HepG2 (cell line): ENCODE data around the gene MEG3. TPM values are rescaled to one million over a fixed set of nuclear protein-coding genes. Genes with fewer than 3 reads are reported as not detected.

Experiments used
- ATF4 ChIP-seq, 2 experiments: fragments of 450-650 bp in 1 of 2; sonication (generic) in 1 of 2; formaldehyde crosslinking; IDR thresholded peaks; 2 replicates each; pipeline versions ENCODE4 v1.5.0 to v1.8.0; 2020 to 2022; ENCODE audit warnings: mild to moderate bottlenecking in 1 of 2, missing genetic modification reagents in 1 of 2
- CEBPB ChIP-seq: IDR thresholded peaks from 2 replicates; pipeline ENCODE4 v1.6.1; 2011; ENCODE audit warnings: low read depth, low read length, improper control_type of control experiment, borderline replicate concordance
- IRF2 ChIP-seq: IDR thresholded peaks from 2 replicates; pipeline ENCODE4 v1.6.1; 2018; ENCODE audit warnings: missing genetic modification reagents, missing compliant biosample characterization
- JUND ChIP-seq: sonication (generic); formaldehyde crosslinking; IDR thresholded peaks from 2 replicates; pipeline ENCODE4 v1.8.0; 2022; ENCODE audit warnings: mild to moderate bottlenecking, missing genetic modification reagents
- NFATC3 ChIP-seq: sonication (generic); formaldehyde crosslinking; IDR thresholded peaks from 2 replicates; pipeline ENCODE4 v1.5.1; 2020; ENCODE audit warnings: mild to moderate bottlenecking, missing genetic modification reagents
- PCBP2 ChIP-seq: fragments of 200-400 bp; formaldehyde crosslinking; optimal IDR thresholded peaks from 2 replicates; pipeline ENCODE3; 2018; ENCODE audit warnings: low read length, low read depth; ENCODE audit not compliant: poor library complexity, severe bottlenecking
- RBFOX2 ChIP-seq: fragments of 200-400 bp; formaldehyde crosslinking; IDR thresholded peaks from 2 replicates; pipeline ENCODE4 v1.6.1; 2017; ENCODE audit warnings: low read depth, mild to moderate bottlenecking, low read length
- SAFB2 ChIP-seq: sonication (generic); formaldehyde crosslinking; IDR thresholded peaks from 2 replicates; pipeline ENCODE4 v1.5.1; 2020; ENCODE audit warnings: missing genetic modification reagents, low read depth, mild to moderate bottlenecking, borderline replicate concordance
- SRSF4 ChIP-seq: fragments of 200-400 bp; formaldehyde crosslinking; IDR thresholded peaks from one replicate; pipeline ENCODE4 v1.6.1; 2018; ENCODE audit warnings: mild to moderate bottlenecking, low read depth, low read length, moderate library complexity; ENCODE audit not compliant: poor library complexity, severe bottlenecking
- ZMYM3 ChIP-seq: sonication (generic); formaldehyde crosslinking; IDR thresholded peaks from 2 replicates; pipeline ENCODE4 v1.5.1; 2020; ENCODE audit warnings: mild to moderate bottlenecking, missing genetic modification reagents
- ZNF276 ChIP-seq: sonication (generic); formaldehyde crosslinking; IDR thresholded peaks from 2 replicates; pipeline ENCODE4 v1.4.0; 2020; ENCODE audit warnings: mild to moderate bottlenecking, low read depth, missing genetic modification reagents
- polyA plus RNA-seq, 8 experiments: library from polyadenylated mRNA; depleted of rRNA in 3 of 8; stranded (reverse) in 7 of 8; unstranded in 1 of 8; fragments of >200 nt; fragmentation: Illumina TruSeq in 4 of 8; extraction: Trizol in 4 of 8; gene quantifications; 2 replicates each; pipeline versions ENCODE4 v1.2.1 to v1.2.3, GENCODE V29; 2011 to 2016; ENCODE audit warnings: low read depth in 4 of 8, missing spikeins in 1 of 8, mixed read lengths in 1 of 8; ENCODE audit not compliant: insufficient read depth in 1 of 8
- total RNA-seq, 5 experiments: library from RNA; depleted of rRNA; stranded (reverse); fragments of >200 nt; fragmentation: Illumina TruSeq; extraction: Trizol; gene quantifications; 2 replicates each; pipeline ENCODE4 v1.2.3, GENCODE V29; 2016; ENCODE audit warnings: low read depth in 1 of 5
- TF ChIP-seq, protein P1 (sequence below): sonication (generic); formaldehyde crosslinking; IDR thresholded peaks from 2 replicates; pipeline ENCODE4 v1.4.0; 2020; ENCODE audit warnings: missing genetic modification reagents
- TF ChIP-seq, protein P2 (sequence below): sonication (generic); formaldehyde crosslinking; IDR thresholded peaks from 2 replicates; pipeline ENCODE4 v1.4.0; 2020; ENCODE audit warnings: low read depth, missing genetic modification reagents
- TF ChIP-seq, protein P3 (sequence below): sonication (generic); formaldehyde crosslinking; IDR thresholded peaks from 2 replicates; pipeline ENCODE4 v1.4.0; 2020; ENCODE audit warnings: missing genetic modification reagents, borderline replicate concordance

MEG3 gene
- total and polyA plus RNA-seq, 2 of the 13 experiments (the other 11 are each of a cell fraction or from before 2014, with no cell fraction given): 0.17 TPM; not detected in 1

- TF ChIP-seq ATF4 (CRISPR knock-in tag; IDR thresholded peaks at IDR 0.05) (peak in 1 of 2 experiments; percentile 66; a peak in 2 of 4 replicates), JUND (CRISPR knock-in tag) (peak; percentile 66; the same call in 1 of the 2 replicates), ZNF276 (CRISPR knock-in tag) (no peak), IRF2 (CRISPR knock-in tag) (peak; percentile 81), CEBPB (peak; percentile 60; the same call in 1 of the 2 replicates), SRSF4 (no peak), PCBP2 (no peak), SAFB2 (CRISPR knock-in tag) (no peak), ZMYM3 (no peak), RBFOX2 (no peak), NFATC3 (CRISPR knock-in tag) (no peak)
- TF ChIP-seq, protein P1, sequence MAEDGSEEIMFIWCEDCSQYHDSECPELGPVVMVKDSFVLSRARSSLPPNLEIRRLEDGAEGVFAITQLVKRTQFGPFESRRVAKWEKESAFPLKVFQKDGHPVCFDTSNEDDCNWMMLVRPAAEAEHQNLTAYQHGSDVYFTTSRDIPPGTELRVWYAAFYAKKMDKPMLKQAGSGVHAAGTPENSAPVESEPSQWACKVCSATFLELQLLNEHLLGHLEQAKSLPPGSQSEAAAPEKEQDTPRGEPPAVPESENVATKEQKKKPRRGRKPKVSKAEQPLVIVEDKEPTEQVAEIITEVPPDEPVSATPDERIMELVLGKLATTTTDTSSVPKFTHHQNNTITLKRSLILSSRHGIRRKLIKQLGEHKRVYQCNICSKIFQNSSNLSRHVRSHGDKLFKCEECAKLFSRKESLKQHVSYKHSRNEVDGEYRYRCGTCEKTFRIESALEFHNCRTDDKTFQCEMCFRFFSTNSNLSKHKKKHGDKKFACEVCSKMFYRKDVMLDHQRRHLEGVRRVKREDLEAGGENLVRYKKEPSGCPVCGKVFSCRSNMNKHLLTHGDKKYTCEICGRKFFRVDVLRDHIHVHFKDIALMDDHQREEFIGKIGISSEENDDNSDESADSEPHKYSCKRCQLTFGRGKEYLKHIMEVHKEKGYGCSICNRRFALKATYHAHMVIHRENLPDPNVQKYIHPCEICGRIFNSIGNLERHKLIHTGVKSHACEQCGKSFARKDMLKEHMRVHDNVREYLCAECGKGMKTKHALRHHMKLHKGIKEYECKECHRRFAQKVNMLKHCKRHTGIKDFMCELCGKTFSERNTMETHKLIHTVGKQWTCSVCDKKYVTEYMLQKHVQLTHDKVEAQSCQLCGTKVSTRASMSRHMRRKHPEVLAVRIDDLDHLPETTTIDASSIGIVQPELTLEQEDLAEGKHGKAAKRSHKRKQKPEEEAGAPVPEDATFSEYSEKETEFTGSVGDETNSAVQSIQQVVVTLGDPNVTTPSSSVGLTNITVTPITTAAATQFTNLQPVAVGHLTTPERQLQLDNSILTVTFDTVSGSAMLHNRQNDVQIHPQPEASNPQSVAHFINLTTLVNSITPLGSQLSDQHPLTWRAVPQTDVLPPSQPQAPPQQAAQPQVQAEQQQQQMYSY (CRISPR knock-in tag): no peak
- TF ChIP-seq, protein P2, sequence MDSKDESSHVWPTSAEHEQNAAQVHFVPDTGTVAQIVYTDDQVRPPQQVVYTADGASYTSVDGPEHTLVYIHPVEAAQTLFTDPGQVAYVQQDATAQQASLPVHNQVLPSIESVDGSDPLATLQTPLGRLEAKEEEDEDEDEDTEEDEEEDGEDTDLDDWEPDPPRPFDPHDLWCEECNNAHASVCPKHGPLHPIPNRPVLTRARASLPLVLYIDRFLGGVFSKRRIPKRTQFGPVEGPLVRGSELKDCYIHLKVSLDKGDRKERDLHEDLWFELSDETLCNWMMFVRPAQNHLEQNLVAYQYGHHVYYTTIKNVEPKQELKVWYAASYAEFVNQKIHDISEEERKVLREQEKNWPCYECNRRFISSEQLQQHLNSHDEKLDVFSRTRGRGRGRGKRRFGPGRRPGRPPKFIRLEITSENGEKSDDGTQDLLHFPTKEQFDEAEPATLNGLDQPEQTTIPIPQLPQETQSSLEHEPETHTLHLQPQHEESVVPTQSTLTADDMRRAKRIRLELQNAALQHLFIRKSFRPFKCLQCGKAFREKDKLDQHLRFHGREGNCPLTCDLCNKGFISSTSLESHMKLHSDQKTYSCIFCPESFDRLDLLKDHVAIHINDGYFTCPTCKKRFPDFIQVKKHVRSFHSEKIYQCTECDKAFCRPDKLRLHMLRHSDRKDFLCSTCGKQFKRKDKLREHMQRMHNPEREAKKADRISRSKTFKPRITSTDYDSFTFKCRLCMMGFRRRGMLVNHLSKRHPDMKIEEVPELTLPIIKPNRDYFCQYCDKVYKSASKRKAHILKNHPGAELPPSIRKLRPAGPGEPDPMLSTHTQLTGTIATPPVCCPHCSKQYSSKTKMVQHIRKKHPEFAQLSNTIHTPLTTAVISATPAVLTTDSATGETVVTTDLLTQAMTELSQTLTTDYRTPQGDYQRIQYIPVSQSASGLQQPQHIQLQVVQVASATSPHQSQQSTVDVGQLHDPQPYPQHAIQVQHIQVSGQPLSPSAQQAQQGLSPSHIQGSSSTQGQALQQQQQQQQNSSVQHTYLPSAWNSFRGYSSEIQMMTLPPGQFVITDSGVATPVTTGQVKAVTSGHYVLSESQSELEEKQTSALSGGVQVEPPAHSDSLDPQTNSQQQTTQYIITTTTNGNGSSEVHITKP (CRISPR knock-in tag): no peak
- TF ChIP-seq, protein P3, sequence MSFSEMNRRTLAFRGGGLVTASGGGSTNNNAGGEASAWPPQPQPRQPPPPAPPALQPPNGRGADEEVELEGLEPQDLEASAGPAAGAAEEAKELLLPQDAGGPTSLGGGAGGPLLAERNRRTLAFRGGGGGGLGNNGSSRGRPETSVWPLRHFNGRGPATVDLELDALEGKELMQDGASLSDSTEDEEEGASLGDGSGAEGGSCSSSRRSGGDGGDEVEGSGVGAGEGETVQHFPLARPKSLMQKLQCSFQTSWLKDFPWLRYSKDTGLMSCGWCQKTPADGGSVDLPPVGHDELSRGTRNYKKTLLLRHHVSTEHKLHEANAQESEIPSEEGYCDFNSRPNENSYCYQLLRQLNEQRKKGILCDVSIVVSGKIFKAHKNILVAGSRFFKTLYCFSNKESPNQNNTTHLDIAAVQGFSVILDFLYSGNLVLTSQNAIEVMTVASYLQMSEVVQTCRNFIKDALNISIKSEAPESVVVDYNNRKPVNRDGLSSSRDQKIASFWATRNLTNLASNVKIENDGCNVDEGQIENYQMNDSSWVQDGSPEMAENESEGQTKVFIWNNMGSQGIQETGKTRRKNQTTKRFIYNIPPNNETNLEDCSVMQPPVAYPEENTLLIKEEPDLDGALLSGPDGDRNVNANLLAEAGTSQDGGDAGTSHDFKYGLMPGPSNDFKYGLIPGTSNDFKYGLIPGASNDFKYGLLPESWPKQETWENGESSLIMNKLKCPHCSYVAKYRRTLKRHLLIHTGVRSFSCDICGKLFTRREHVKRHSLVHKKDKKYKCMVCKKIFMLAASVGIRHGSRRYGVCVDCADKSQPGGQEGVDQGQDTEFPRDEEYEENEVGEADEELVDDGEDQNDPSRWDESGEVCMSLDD (CRISPR knock-in tag): no peak; the same call in 1 of the 2 replicates
These were observed 10.2 kb upstream of the MEG3 start (continued) for GRCh38 chr14:100815478-100816285.
